A673 (cell line): ENCODE results near the gene DLGAP1. TPM values are rescaled to one million over a fixed set of nuclear protein-coding genes. Genes with fewer than 3 reads are reported as not detected.

Experiments
- BruUV-seq: library from RNA; stranded (reverse); fragments of 400-500 nt; replicated peaks from 2 replicates; lab custom pipeline; 2021; lab: Mats Ljungman, UMichigan
- CTCF ChIA-PET: fragments of 300-600 bp; sonication (Branson Sonifier 250); formaldehyde crosslinking; loops from one replicate; lab custom pipeline; 2022; ENCODE audit warnings: antibody characterized with exemption; lab: Charles Lee
- POLR2A ChIA-PET: fragments of 300-600 bp; sonication (Branson Sonifier 250); formaldehyde crosslinking; loops from one replicate; lab custom pipeline; 2022; ENCODE audit warnings: antibody characterized with exemption; ENCODE audit not compliant: low non-redundant PET; lab: Charles Lee
- DNase-seq: peaks from one replicate; pipeline ENCODE4 v3.0.0-alpha.2; 2015; ENCODE audit warnings: low spot score
- H3K27ac ChIP-seq: fragments of 200-600 bp; sonication (generic); 2 replicates; pipeline ENCODE4 v1.5.1; 2016; ENCODE audit warnings: mixed run types, low read depth, mild to moderate bottlenecking, mixed read lengths, antibody characterized with exemption, low read length; ENCODE audit not compliant: poor library complexity, severe bottlenecking
- H3K27me3 ChIP-seq: fragments of 200-600 bp; sonication (generic); replicated peaks from 2 replicates; pipeline ENCODE4 v1.6.1; 2017; ENCODE audit warnings: mixed run types, low read depth, mild to moderate bottlenecking, mixed read lengths, antibody characterized with exemption, low read length; ENCODE audit not compliant: insufficient read depth, poor library complexity
- H3K36me3 ChIP-seq: fragments of 200-600 bp; sonication (generic); 2 replicates; pipeline ENCODE4 v1.6.1; 2016; ENCODE audit warnings: mixed run types, mild to moderate bottlenecking, mixed read lengths, antibody characterized with exemption, low read length; ENCODE audit not compliant: insufficient read depth, poor library complexity, severe bottlenecking
- H3K4me1 ChIP-seq: fragments of 200-600 bp; sonication (generic); 2 replicates; pipeline ENCODE4 v1.6.1; 2017; ENCODE audit warnings: mixed run types, mild to moderate bottlenecking, mixed read lengths, antibody characterized with exemption, low read length; ENCODE audit not compliant: insufficient read depth, poor library complexity, severe bottlenecking
- H3K4me3 ChIP-seq: fragments of 200-600 bp; sonication (generic); 2 replicates; pipeline ENCODE4 v1.5.1; 2016; ENCODE audit warnings: low read depth, mixed run types, mild to moderate bottlenecking, mixed read lengths, low read length; ENCODE audit not compliant: poor library complexity, severe bottlenecking
- H3K9me3 ChIP-seq: fragments of 200-600 bp; sonication (generic); 2 replicates; pipeline ENCODE4 v1.6.1; 2016; ENCODE audit warnings: mixed run types, low read depth, mild to moderate bottlenecking, mixed read lengths, antibody characterized with exemption, low read length; ENCODE audit not compliant: poor library complexity, severe bottlenecking
- EZH2 ChIP-seq: fragments of 200-600 bp; sonication (generic); IDR thresholded peaks from 2 replicates; pipeline ENCODE4 v1.6.1; 2017; ENCODE audit warnings: borderline replicate concordance, low read depth, mild to moderate bottlenecking, mixed read lengths, antibody characterized with exemption, low read length; ENCODE audit not compliant: poor library complexity, severe bottlenecking
- intact Hi-C: fragments of 100-400 bp; cut with micrococcal nuclease; formaldehyde crosslinking; loops from one replicate; pipeline ENCODE4 v1.10.0; 2022; ENCODE audit not compliant: unreplicated experiment
- total RNA-seq: library from RNA; stranded (reverse); gene quantifications from 2 replicates; pipeline ENCODE4 v1.2.3, GENCODE V29; 2021
- TF ChIP-seq, protein P1 (sequence below): fragments of 300-800, 200-600 bp; sonication (generic); conservative IDR thresholded peaks from 2 replicates; pipeline ENCODE4 v1.5.1; 2017; ENCODE audit warnings: low read depth, mild to moderate bottlenecking, antibody characterized with exemption, low read length, moderate library complexity, mixed read lengths

The DLGAP1 gene
- total RNA-seq, 1 experiment from 2014 or later, result 135 TPM

- no TSS peak for BruUV-seq
- POLR2A ChIA-PET, result no interaction called here
- Histone ChIP-seq H3K4me1 (peaks cover 11% of the 10 kb centered on the region), H3K9me3 (peaks cover 3% of the 10 kb centered on the region), H3K36me3 (no peaks in the 10 kb centered on the region), H3K4me3 (no peak overlapping the region), H3K27ac (no peak overlapping the region), H3K27me3 (no peaks in the 10 kb centered on the region)
- CTCF ChIA-PET, result no interaction called here
- intact Hi-C loops, result no loop called here
- DNase-seq, result peak; percentile 37
- TF ChIP-seq, protein P1, sequence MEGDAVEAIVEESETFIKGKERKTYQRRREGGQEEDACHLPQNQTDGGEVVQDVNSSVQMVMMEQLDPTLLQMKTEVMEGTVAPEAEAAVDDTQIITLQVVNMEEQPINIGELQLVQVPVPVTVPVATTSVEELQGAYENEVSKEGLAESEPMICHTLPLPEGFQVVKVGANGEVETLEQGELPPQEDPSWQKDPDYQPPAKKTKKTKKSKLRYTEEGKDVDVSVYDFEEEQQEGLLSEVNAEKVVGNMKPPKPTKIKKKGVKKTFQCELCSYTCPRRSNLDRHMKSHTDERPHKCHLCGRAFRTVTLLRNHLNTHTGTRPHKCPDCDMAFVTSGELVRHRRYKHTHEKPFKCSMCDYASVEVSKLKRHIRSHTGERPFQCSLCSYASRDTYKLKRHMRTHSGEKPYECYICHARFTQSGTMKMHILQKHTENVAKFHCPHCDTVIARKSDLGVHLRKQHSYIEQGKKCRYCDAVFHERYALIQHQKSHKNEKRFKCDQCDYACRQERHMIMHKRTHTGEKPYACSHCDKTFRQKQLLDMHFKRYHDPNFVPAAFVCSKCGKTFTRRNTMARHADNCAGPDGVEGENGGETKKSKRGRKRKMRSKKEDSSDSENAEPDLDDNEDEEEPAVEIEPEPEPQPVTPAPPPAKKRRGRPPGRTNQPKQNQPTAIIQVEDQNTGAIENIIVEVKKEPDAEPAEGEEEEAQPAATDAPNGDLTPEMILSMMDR, result no peak
- TF ChIP-seq EZH2, result no peak
Measured at GRCh38 chr18:3935305-3935704, 519.8 kb downstream of the DLGAP1 start.

GRCh38 chr18:3932276-3932675 is 522.8 kb downstream of the DLGAP1 start:
- BruUV-seq, result no TSS peak
- TF ChIP-seq, protein P1, result no peak
- TF ChIP-seq EZH2, result no peak

GRCh38 chr18:3931542-3932112 is 523.5 kb downstream of the DLGAP1 start:
- H3K27me3 ChIP-seq, result no peaks in the 10 kb centered on the region
- TF ChIP-seq, protein P1, result 0 out of 2 replicates have a peak, but pooled peaks have one; percentile 16
- TF ChIP-seq EZH2, result no peak
- CTCF ChIA-PET, result no interaction called here

More at GRCh38 chr18:3932276-3932675, 522.8 kb downstream of the DLGAP1 start:
- H3K9me3 ChIP-seq, result no peaks in the 10 kb centered on the region
- ChIA-PET POLR2A (no interaction called here), CTCF (no interaction called here)
- intact Hi-C loops, result no loop called here
- H3K4me1 ChIP-seq, result peaks cover 11% of the 10 kb centered on the region
- H3K27me3 ChIP-seq, result no peaks in the 10 kb centered on the region
- DNase-seq, result no peak
- no peak overlapping the region for H3K27ac ChIP-seq
- no peak overlapping the region for H3K4me3 ChIP-seq
- H3K36me3 ChIP-seq, result no peaks in the 10 kb centered on the region

More at GRCh38 chr18:3931542-3932112, 523.5 kb downstream of the DLGAP1 start:
- no peaks in the 10 kb centered on the region for H3K36me3 ChIP-seq
- intact Hi-C loops, result no loop called here
- POLR2A ChIA-PET, result no interaction called here
- no TSS peak for BruUV-seq
- peaks cover 11% of the 10 kb centered on the region for H3K4me1 ChIP-seq
- H3K9me3 ChIP-seq, result no peaks in the 10 kb centered on the region
- no peak overlapping the region for H3K27ac ChIP-seq
- no peak for DNase-seq
- no peak overlapping the region for H3K4me3 ChIP-seq
